Endometrium (tissue), 2 donors: ENCODE measurements around the gene PRKCI.

Experiments
- FAIRE-seq: peaks from 2 replicates; lab custom pipeline; 2012; peaks lifted over from hg19 to GRCh38; lab: Jason Lieb, UNC
- donor health status: control.
- donor health status: control.

The PRKCI gene

DNA sequence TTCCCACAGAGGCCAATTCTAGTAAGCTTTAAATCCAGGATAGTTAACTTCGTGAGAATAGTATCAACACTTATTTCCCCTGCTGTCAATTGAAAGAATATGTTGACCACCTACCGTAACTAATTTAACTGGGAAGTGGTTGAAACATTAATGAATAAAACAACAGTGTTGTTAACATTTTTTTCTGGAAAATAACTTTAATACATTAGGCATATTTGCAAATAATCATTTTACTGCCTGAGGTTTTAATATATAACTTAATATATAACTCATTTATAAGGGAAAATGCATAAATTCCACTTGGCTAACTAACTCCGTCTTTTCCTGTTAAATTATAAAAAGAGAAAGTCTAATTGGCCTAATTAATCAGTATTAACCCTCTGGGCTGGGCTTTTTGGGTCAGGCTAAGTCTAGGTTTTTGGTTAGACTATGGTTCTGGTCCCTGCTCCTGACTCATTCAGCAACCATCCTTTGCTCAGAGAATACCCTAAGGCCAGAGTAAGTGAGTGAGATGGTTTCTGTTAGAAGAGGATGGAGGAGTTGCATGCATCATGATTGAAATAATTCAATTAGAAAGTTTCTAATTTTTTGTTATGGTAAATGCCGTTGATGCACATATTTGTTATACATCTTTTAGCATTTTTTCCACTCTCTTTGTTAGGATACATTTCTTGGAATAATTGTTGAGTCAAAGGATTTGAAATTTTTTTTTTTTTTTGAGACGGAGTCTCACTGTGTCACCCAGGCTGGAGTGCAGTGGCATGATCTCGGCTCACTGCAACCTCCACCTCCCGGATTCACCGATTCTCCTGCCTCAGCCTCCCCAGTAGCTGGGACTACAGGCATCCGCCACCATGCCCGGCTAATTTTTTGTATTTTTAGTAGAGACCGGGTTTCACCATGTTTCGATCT is 124.5 kb downstream of the PRKCI start:
- FAIRE-seq, result no peak

DNA sequence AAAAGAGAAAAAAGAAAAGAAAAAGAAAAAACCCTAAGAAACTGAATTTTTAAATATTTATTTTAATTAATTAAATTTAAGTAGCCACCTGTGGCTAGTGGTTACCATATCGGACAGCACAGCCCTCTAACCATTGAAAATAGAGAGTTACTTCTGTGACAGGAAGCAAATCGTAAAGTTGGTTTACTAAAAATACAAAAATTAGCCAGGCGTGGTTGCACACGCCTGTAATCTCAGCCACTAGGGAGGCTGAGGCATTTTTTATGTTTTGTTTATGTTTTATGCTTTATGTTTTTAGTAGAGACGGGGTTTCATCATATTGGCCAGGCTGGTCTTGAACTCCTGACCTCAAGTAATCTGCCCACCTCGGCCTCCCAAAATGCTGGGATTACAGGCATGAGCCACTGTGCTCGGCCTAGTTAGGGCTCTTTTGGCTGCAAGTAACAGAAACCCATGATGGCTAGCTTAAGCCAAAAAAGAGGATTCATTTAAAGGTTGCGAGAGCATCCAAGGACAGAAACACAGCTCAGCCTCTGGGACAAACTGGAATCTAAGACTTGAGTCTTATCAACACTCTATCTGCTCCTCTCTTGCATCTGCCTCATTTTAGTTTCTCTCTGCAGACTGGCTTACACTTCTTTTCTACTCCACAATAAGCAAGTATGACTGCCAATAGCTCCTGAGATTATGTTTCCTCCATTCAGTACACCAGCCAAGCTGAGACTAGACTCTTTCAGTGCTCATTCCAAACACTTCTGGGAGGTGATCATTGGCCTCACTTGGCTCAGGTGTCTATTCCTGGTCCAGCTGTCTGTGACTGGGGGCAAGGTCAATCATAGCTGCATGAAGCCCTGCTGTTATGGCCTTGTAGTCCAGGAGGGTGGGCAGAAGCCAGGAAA is 128.5 kb downstream of the PRKCI start:
- no peak for FAIRE-seq

DNA sequence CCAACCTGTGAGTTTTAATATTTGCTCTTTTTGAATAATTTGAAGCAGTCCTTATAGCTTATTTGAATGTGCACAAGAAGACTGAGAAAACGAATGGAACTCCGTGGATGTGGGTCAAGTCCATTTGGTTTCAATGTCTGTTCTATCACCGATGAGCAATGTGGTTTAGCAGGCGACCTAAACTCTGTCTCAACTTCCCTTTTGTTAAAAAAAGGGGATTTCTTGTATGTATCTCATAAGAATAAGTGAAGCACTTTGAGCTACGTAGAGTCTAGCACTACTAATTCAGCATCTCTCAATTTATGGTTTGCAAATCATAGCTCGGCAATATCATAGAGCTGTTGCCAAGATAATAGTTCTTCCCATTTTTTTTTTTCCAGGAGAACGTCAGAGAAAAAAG is 130.7 kb downstream of the PRKCI start:
- FAIRE-seq, result no peak

DNA sequence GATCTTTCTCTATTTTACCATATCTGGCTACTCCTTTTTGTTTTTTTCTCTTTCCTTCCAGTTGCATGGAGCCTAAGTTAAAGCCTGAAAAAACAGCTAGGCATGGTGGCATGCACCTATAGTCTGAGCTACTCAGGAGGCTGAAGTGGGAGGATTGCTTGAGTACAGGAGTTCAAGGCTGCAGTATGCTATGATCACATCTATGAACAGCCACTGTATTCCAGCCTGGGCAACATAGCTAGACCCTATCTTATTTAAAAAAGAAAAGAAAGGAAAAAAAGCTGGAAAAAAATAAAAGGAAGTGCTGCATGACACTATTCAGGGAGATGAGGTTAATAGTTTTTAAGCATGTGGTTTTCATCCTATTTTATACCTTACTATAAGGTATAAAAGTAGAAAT is 131.3 kb downstream of the PRKCI start:
- no peak for FAIRE-seq

DNA sequence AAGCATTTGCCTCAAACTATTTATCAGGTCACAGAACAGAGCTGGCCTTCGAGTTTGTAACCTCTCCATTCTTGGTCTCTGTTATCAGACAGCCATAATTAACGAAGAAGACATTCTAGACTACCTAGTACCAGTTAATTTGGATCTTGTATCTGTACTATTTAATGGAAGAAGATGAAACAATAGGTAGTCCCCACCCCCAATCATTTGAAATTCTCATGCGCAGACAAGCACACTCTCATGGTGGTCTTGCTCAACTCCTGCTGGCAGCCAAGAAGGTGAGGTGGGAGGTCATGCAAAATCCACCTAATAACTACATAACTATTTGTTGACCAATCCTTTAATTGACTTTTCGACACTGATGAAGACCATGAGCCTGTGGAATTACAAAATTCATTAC is 132.5 kb downstream of the PRKCI start:
- no peak for FAIRE-seq
